A673 (cell line): ENCODE measurements around the gene CHCHD6. TPM values are rescaled to one million over a fixed set of nuclear protein-coding genes. Genes with fewer than 3 reads are reported as not detected.

Experiments used
- BruUV-seq: library from RNA; stranded (reverse); fragments of 400-500 nt; replicated peaks from 2 replicates; lab custom pipeline; 2021; lab: Mats Ljungman, UMichigan
- CTCF ChIA-PET: fragments of 300-600 bp; sonication (Branson Sonifier 250); formaldehyde crosslinking; loops from one replicate; lab custom pipeline; 2022; ENCODE audit warnings: antibody characterized with exemption; lab: Charles Lee
- POLR2A ChIA-PET: fragments of 300-600 bp; sonication (Branson Sonifier 250); formaldehyde crosslinking; loops from one replicate; lab custom pipeline; 2022; ENCODE audit warnings: antibody characterized with exemption; ENCODE audit not compliant: low non-redundant PET; lab: Charles Lee
- DNase-seq: peaks from one replicate; pipeline ENCODE4 v3.0.0-alpha.2; 2015; ENCODE audit warnings: low spot score
- H3K27ac ChIP-seq: fragments of 200-600 bp; sonication (generic); 2 replicates; pipeline ENCODE4 v1.5.1; 2016; ENCODE audit warnings: mixed run types, low read depth, mild to moderate bottlenecking, mixed read lengths, antibody characterized with exemption, low read length; ENCODE audit not compliant: poor library complexity, severe bottlenecking
- H3K27me3 ChIP-seq: fragments of 200-600 bp; sonication (generic); replicated peaks from 2 replicates; pipeline ENCODE4 v1.6.1; 2017; ENCODE audit warnings: mixed run types, low read depth, mild to moderate bottlenecking, mixed read lengths, antibody characterized with exemption, low read length; ENCODE audit not compliant: insufficient read depth, poor library complexity
- H3K36me3 ChIP-seq: fragments of 200-600 bp; sonication (generic); 2 replicates; pipeline ENCODE4 v1.6.1; 2016; ENCODE audit warnings: mixed run types, mild to moderate bottlenecking, mixed read lengths, antibody characterized with exemption, low read length; ENCODE audit not compliant: insufficient read depth, poor library complexity, severe bottlenecking
- H3K4me1 ChIP-seq: fragments of 200-600 bp; sonication (generic); 2 replicates; pipeline ENCODE4 v1.6.1; 2017; ENCODE audit warnings: mixed run types, mild to moderate bottlenecking, mixed read lengths, antibody characterized with exemption, low read length; ENCODE audit not compliant: insufficient read depth, poor library complexity, severe bottlenecking
- H3K4me3 ChIP-seq: fragments of 200-600 bp; sonication (generic); 2 replicates; pipeline ENCODE4 v1.5.1; 2016; ENCODE audit warnings: low read depth, mixed run types, mild to moderate bottlenecking, mixed read lengths, low read length; ENCODE audit not compliant: poor library complexity, severe bottlenecking
- H3K9me3 ChIP-seq: fragments of 200-600 bp; sonication (generic); 2 replicates; pipeline ENCODE4 v1.6.1; 2016; ENCODE audit warnings: mixed run types, low read depth, mild to moderate bottlenecking, mixed read lengths, antibody characterized with exemption, low read length; ENCODE audit not compliant: poor library complexity, severe bottlenecking
- CTCF ChIP-seq: fragments of 300-800, 200-600 bp; sonication (generic); conservative IDR thresholded peaks from 2 replicates; pipeline ENCODE4 v1.5.1; 2017; ENCODE audit warnings: low read depth, mild to moderate bottlenecking, antibody characterized with exemption, low read length, moderate library complexity, mixed read lengths
- EZH2 ChIP-seq: fragments of 200-600 bp; sonication (generic); IDR thresholded peaks from 2 replicates; pipeline ENCODE4 v1.6.1; 2017; ENCODE audit warnings: borderline replicate concordance, low read depth, mild to moderate bottlenecking, mixed read lengths, antibody characterized with exemption, low read length; ENCODE audit not compliant: poor library complexity, severe bottlenecking
- intact Hi-C: fragments of 100-400 bp; cut with micrococcal nuclease; formaldehyde crosslinking; loops from one replicate; pipeline ENCODE4 v1.10.0; 2022; ENCODE audit not compliant: unreplicated experiment
- total RNA-seq: library from RNA; stranded (reverse); gene quantifications from 2 replicates; pipeline ENCODE4 v1.2.3, GENCODE V29; 2021

The CHCHD6 gene
- total RNA-seq, 1 experiment from 2014 or later: 23.3 TPM

- no peaks in the 10 kb centered on the region for H3K27me3 ChIP-seq
- no peak overlapping the region for H3K27ac ChIP-seq
- ChIA-PET POLR2A (interaction anchor here (0.6 kb wide), 1 partner anchor 153 kb away, joined by 3 read pairs; no protein-coding TSS in a partner anchor), CTCF (no interaction called here)
- no TSS peak for BruUV-seq
- intact Hi-C loops: no loop called here
- no peak for TF ChIP-seq CTCF
- no peak for TF ChIP-seq EZH2
- H3K4me1 ChIP-seq: peaks cover 2% of the 10 kb centered on the region
- no peak for DNase-seq
- no peaks in the 10 kb centered on the region for H3K36me3 ChIP-seq
- no peaks in the 10 kb centered on the region for H3K9me3 ChIP-seq
- no peak overlapping the region for H3K4me3 ChIP-seq
Measured at GRCh38 chr3:126748701-126749546, 44.9 kb downstream of the CHCHD6 start.

- no peak for TF ChIP-seq CTCF
- TF ChIP-seq EZH2: no peak
- H3K4me1 ChIP-seq: peaks cover 2% of the 10 kb centered on the region
- no peak for DNase-seq
- H3K36me3 ChIP-seq: no peaks in the 10 kb centered on the region
- H3K27ac ChIP-seq: no peak overlapping the region
- no TSS peak for BruUV-seq
- ChIA-PET POLR2A (no interaction called here), CTCF (no interaction called here)
- no peaks in the 10 kb centered on the region for H3K27me3 ChIP-seq
- H3K9me3 ChIP-seq: no peaks in the 10 kb centered on the region
- intact Hi-C loops: no loop called here
- no peak overlapping the region for H3K4me3 ChIP-seq
Measured at GRCh38 chr3:126749547-126749875, 45.5 kb downstream of the CHCHD6 start.

- DNase-seq: no peak
- Histone ChIP-seq H3K9me3 (no peaks in the 10 kb centered on the region), H3K36me3 (no peaks in the 10 kb centered on the region), H3K4me1 (peaks cover 2% of the 10 kb centered on the region), H3K27ac (no peak overlapping the region), H3K27me3 (no peaks in the 10 kb centered on the region), H3K4me3 (no peak overlapping the region)
- TF ChIP-seq CTCF (no peak), EZH2 (no peak)
- CTCF ChIA-PET: no interaction called here
- intact Hi-C loops: loop anchor here (5.0 kb wide), 3 partner anchors 232 to 792 kb away; partner anchors contain the start of gene PLXNA1
- no TSS peak for BruUV-seq
- POLR2A ChIA-PET: no interaction called here
Measured at GRCh38 chr3:126749931-126750755, 46.1 kb downstream of the CHCHD6 start.
